GM18526 (cell line): ENCODE results near the gene TUBB4B.

Experiments used
- POLR2A ChIP-seq: IDR thresholded peaks from 3 replicates; pipeline ENCODE4 v1.6.1; 2011; ENCODE audit not compliant: insufficient read length; ENCODE audit errors: extremely low read depth

Gene TUBB4B

GRCh38 chr9:137202966-137203365 lies 38.1 kb upstream of the TUBB4B start:
- no peak for TF ChIP-seq POLR2A

GRCh38 chr9:137204731-137205125 lies 36.4 kb upstream of the TUBB4B start:
- no peak for TF ChIP-seq POLR2A

- peak; percentile 93 for TF ChIP-seq POLR2A
These were observed 35.7 kb upstream of the TUBB4B start, which contains the start of the genes NDOR1 and TMEM203 for GRCh38 chr9:137205126-137206069. Gene NDOR1, plus strand, starts transcription at chr9:137205700. Its CDS starts 78 bp downstream, at chr9:137205778. Gene TMEM203, minus strand, starts transcription at chr9:137205648. Its CDS starts 234 bp downstream, at chr9:137205414.

GRCh38 chr9:137206602-137207001 lies 34.5 kb upstream of the TUBB4B start:
- TF ChIP-seq POLR2A, result no peak

- peak; percentile 20 for TF ChIP-seq POLR2A
These were observed 29.6 kb upstream of the TUBB4B start for GRCh38 chr9:137211532-137211931.

- TF ChIP-seq POLR2A, result no peak
These were observed 28.6 kb upstream of the TUBB4B start for GRCh38 chr9:137212520-137212919.

- TF ChIP-seq POLR2A, result no peak
These were observed 27.7 kb upstream of the TUBB4B start for GRCh38 chr9:137213160-137214060.

GRCh38 chr9:137214620-137215019 lies 26.5 kb upstream of the TUBB4B start:
- no peak for TF ChIP-seq POLR2A

GRCh38 chr9:137215196-137215986 lies 25.7 kb upstream of the TUBB4B start:
- no peak for TF ChIP-seq POLR2A

GRCh38 chr9:137216188-137216965 lies 24.7 kb upstream of the TUBB4B start:
- no peak for TF ChIP-seq POLR2A

GRCh38 chr9:137217276-137218211 lies 23.5 kb upstream of the TUBB4B start:
- no peak for TF ChIP-seq POLR2A

GRCh38 chr9:137218212-137218753 lies 22.8 kb upstream of the TUBB4B start:
- TF ChIP-seq POLR2A, result no peak
